H9 (cell line): ENCODE data around the gene GPR84. TPM values are rescaled to one million over a fixed set of nuclear protein-coding genes. Genes with fewer than 3 reads are reported as not detected.

ENCODE experiments used
- DNase-seq: peaks from one replicate; pipeline ENCODE4 v3.0.0-alpha.2; 2017
- H2AFZ ChIP-seq: one replicate; pipeline ENCODE4 v1.6.1; 2013; ENCODE audit warnings: mild to moderate bottlenecking, low read length, control low read depth, moderate library complexity
- H2AK5ac ChIP-seq: 2 replicates; pipeline ENCODE4 v1.6.1; 2013; ENCODE audit warnings: low read length, control low read depth, mixed read lengths; ENCODE audit not compliant: insufficient read length
- H2BK120ac ChIP-seq: one replicate; pipeline ENCODE4 v1.6.1; 2013; ENCODE audit warnings: low read depth, mild to moderate bottlenecking, low read length, control low read depth, inconsistent platforms; ENCODE audit not compliant: poor library complexity, severe bottlenecking
- H2BK12ac ChIP-seq: 2 replicates; pipeline ENCODE4 v1.6.1; 2013; ENCODE audit warnings: low read length, control low read depth, mixed read lengths, low read depth; ENCODE audit not compliant: insufficient read length
- H2BK15ac ChIP-seq: 2 replicates; pipeline ENCODE4 v1.6.1; 2013; ENCODE audit warnings: low read depth, low read length, control low read depth
- H2BK20ac ChIP-seq: one replicate; pipeline ENCODE4 v1.6.1; 2013; ENCODE audit warnings: low read depth, mild to moderate bottlenecking, low read length, control low read depth, inconsistent platforms; ENCODE audit not compliant: poor library complexity, severe bottlenecking
- H2BK5ac ChIP-seq: 2 replicates; pipeline ENCODE4 v1.6.1; 2013; ENCODE audit warnings: low read length, control low read depth, mixed read lengths; ENCODE audit not compliant: insufficient read length
- H3K14ac ChIP-seq: 2 replicates; pipeline ENCODE4 v1.6.1; 2013; ENCODE audit warnings: low read length, control low read depth; ENCODE audit not compliant: insufficient read depth
- H3K18ac ChIP-seq: 2 replicates; pipeline ENCODE4 v1.6.1; 2013; ENCODE audit warnings: low read depth, mild to moderate bottlenecking, mixed read lengths, low read length, control low read depth; ENCODE audit not compliant: insufficient read length
- H3K23ac ChIP-seq: 2 replicates; pipeline ENCODE4 v1.6.1; 2013; ENCODE audit warnings: low read length, control low read depth, mixed read lengths, low read depth; ENCODE audit not compliant: insufficient read length
- H3K23me2 ChIP-seq: 2 replicates; pipeline ENCODE4 v1.6.1; 2013; ENCODE audit warnings: low read depth, mild to moderate bottlenecking, mixed read lengths, low read length, control low read depth; ENCODE audit not compliant: insufficient read length, poor library complexity, severe bottlenecking
- H3K27ac ChIP-seq: 2 replicates; pipeline ENCODE4 v1.5.1; 2013; ENCODE audit warnings: low read length, control low read depth, mixed read lengths, low read depth; ENCODE audit not compliant: insufficient read length
- H3K27me3 ChIP-seq: 2 replicates; pipeline ENCODE4 v1.6.1; 2013; ENCODE audit warnings: low read length, control low read depth, inconsistent platforms; ENCODE audit not compliant: insufficient read depth
- H3K4ac ChIP-seq: 2 replicates; pipeline ENCODE4 v1.6.1; 2013; ENCODE audit warnings: low read depth, mild to moderate bottlenecking, control low read depth, inconsistent platforms, low read length, moderate library complexity
- H3K4me1 ChIP-seq: 2 replicates; pipeline ENCODE4 v1.6.1; 2013; ENCODE audit warnings: low read length, control low read depth, inconsistent platforms; ENCODE audit not compliant: insufficient read depth
- H3K4me2 ChIP-seq: 2 replicates; pipeline ENCODE4 v1.6.1; 2013; ENCODE audit warnings: low read length, control low read depth, mixed read lengths; ENCODE audit not compliant: insufficient read length, insufficient read depth
- H3K56ac ChIP-seq: 2 replicates; pipeline ENCODE4 v1.6.1; 2013; ENCODE audit warnings: low read depth, mild to moderate bottlenecking, mixed read lengths, low read length, control low read depth; ENCODE audit not compliant: insufficient read length
- H3K79me1 ChIP-seq: 2 replicates; pipeline ENCODE4 v1.6.1; 2013; ENCODE audit warnings: low read depth, mild to moderate bottlenecking, moderate library complexity, low read length, control low read depth, inconsistent platforms; ENCODE audit not compliant: insufficient read depth, poor library complexity, severe bottlenecking
- H3K79me2 ChIP-seq: 2 replicates; pipeline ENCODE4 v1.6.1; 2013; ENCODE audit warnings: low read length, control low read depth, inconsistent platforms; ENCODE audit not compliant: insufficient read depth
- H3K9ac ChIP-seq: 2 replicates; pipeline ENCODE4 v1.6.1; 2013; ENCODE audit warnings: low read length, control low read depth, mixed read lengths; ENCODE audit not compliant: insufficient read length; ENCODE audit errors: extremely low read depth
- H3K9me3 ChIP-seq: one replicate; pipeline ENCODE4 v1.6.1; 2013; ENCODE audit warnings: low read depth, low read length, inconsistent platforms; ENCODE audit not compliant: control insufficient read depth
- H3T11ph ChIP-seq: one replicate; pipeline ENCODE4 v1.6.1; 2013; ENCODE audit warnings: mild to moderate bottlenecking, low read length, control low read depth, inconsistent platforms
- H4K20me1 ChIP-seq: one replicate; pipeline ENCODE4 v1.6.1; 2013; ENCODE audit not compliant: control insufficient read depth, insufficient read length, insufficient read depth
- H4K5ac ChIP-seq: 2 replicates; pipeline ENCODE4 v1.6.1; 2013; ENCODE audit warnings: low read depth, mild to moderate bottlenecking, mixed read lengths, low read length, control low read depth; ENCODE audit not compliant: insufficient read length
- H4K8ac ChIP-seq: replicated peaks from 2 replicates; pipeline ENCODE4 v1.6.1; 2013; ENCODE audit warnings: low read length, control low read depth, mixed read lengths, low read depth; ENCODE audit not compliant: insufficient read length
- H4K91ac ChIP-seq: 2 replicates; pipeline ENCODE4 v1.6.1; 2013; ENCODE audit warnings: low read depth, mild to moderate bottlenecking, moderate library complexity, mixed read lengths, low read length, control low read depth; ENCODE audit not compliant: insufficient read length
- H3K27ac Mint-ChIP-seq, 3 experiments: 2 replicates in 2 of 3; 3 replicates in 1 of 3; pipeline ENCODE4 v1.8.0; 2020 to 2021; ENCODE audit warnings: mixed read lengths in 3 of 3, mild to moderate bottlenecking in 1 of 3, moderate library complexity in 1 of 3
- H3K27me3 Mint-ChIP-seq: 2 replicates; pipeline ENCODE4 v1.8.0; 2021; ENCODE audit warnings: low read depth, mild to moderate bottlenecking, moderate library complexity, mixed read lengths
- H3K36me3 Mint-ChIP-seq, 3 experiments: 2 replicates in 2 of 3; 3 replicates in 1 of 3; pipeline ENCODE4 v1.8.0; 2020 to 2021; ENCODE audit warnings: low read depth in 3 of 3, mixed read lengths in 3 of 3; ENCODE audit not compliant: insufficient read depth in 1 of 3
- H3K4me1 Mint-ChIP-seq, 2 experiments: 2 replicates each; pipeline ENCODE4 v1.8.0; 2020; ENCODE audit warnings: mixed read lengths in 2 of 2
- H3K4me3 Mint-ChIP-seq, 2 experiments: 2 replicates in 1 of 2; 3 replicates in 1 of 2; pipeline ENCODE4 v1.8.0; 2020 to 2021; ENCODE audit warnings: mild to moderate bottlenecking in 2 of 2, mixed read lengths in 2 of 2, moderate library complexity in 1 of 2
- H3K9me3 Mint-ChIP-seq, 2 experiments: 2 replicates in 1 of 2; 3 replicates in 1 of 2; pipeline ENCODE4 v1.8.0; 2020; ENCODE audit warnings: mild to moderate bottlenecking in 2 of 2, mixed read lengths in 2 of 2, moderate library complexity in 1 of 2
- WGBS: extraction: QIAGEN DNeasy Blood & Tissue Kit; methylation state at CpG from one replicate; pipeline ENCODE4 v1.1.7; 2013; ENCODE audit warnings: missing lambda C conversion rate, low lambda C conversion rate, mixed read lengths; ENCODE audit not compliant: insufficient read length; ENCODE audit errors: extremely low coverage; 5-methylcytosine and 5-hydroxymethylcytosine counted together
- total RNA-seq: library from RNA; stranded (reverse); gene quantifications from 2 replicates; pipeline ENCODE4 v1.2.1, GENCODE V29; 2021
- TF ChIP-seq, protein P1 (sequence below): fragments of 200-600 bp; sonication (generic); conservative IDR thresholded peaks from 3 replicates; pipeline ENCODE4 v1.8.0; 2021; ENCODE audit warnings: antibody characterized with exemption, mild to moderate bottlenecking

The GPR84 gene
- total RNA-seq, 1 experiment from 2014 or later: not detected

- no peak overlapping the region for H3K18ac ChIP-seq
- H4K5ac ChIP-seq: no peak overlapping the region
- no peak overlapping the region for H3K4ac ChIP-seq
- no peak overlapping the region for H3K27ac Mint-ChIP-seq
- no peak overlapping the region for H2BK15ac ChIP-seq
- no peak overlapping the region for H3K23ac ChIP-seq
- no peak overlapping the region for H2BK5ac ChIP-seq
- no peaks in the 10 kb centered on the region for H3K9me3 Mint-ChIP-seq
- no peak overlapping the region for H3K4me2 ChIP-seq
- peaks cover 31% of the 10 kb centered on the region for H3K4me1 ChIP-seq
- no peak for DNase-seq
- H2BK120ac ChIP-seq: no peak overlapping the region
- no peaks in the 10 kb centered on the region for H4K20me1 ChIP-seq
- H3K36me3 Mint-ChIP-seq: peaks cover 2 to 6% (median 2%) of the 10 kb centered on the region in 3 experiments; a peak in 5 of 7 replicates
- no peak overlapping the region for H2AFZ ChIP-seq
- H3K79me2 ChIP-seq: no peaks in the 10 kb centered on the region; the same call in 1 of the 2 replicates
- TF ChIP-seq, protein P1, sequence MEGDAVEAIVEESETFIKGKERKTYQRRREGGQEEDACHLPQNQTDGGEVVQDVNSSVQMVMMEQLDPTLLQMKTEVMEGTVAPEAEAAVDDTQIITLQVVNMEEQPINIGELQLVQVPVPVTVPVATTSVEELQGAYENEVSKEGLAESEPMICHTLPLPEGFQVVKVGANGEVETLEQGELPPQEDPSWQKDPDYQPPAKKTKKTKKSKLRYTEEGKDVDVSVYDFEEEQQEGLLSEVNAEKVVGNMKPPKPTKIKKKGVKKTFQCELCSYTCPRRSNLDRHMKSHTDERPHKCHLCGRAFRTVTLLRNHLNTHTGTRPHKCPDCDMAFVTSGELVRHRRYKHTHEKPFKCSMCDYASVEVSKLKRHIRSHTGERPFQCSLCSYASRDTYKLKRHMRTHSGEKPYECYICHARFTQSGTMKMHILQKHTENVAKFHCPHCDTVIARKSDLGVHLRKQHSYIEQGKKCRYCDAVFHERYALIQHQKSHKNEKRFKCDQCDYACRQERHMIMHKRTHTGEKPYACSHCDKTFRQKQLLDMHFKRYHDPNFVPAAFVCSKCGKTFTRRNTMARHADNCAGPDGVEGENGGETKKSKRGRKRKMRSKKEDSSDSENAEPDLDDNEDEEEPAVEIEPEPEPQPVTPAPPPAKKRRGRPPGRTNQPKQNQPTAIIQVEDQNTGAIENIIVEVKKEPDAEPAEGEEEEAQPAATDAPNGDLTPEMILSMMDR: no peak
- no peak overlapping the region for H3K27ac ChIP-seq
- H2BK20ac ChIP-seq: no peak overlapping the region
- H3K79me1 ChIP-seq: no peaks in the 10 kb centered on the region
- peaks cover 26% of the 10 kb centered on the region for H3K23me2 ChIP-seq
- H4K91ac ChIP-seq: no peak overlapping the region
- no peak overlapping the region for H3K9ac ChIP-seq
- H3K9me3 ChIP-seq: no peaks in the 10 kb centered on the region
- H4K8ac ChIP-seq: no peak overlapping the region
- no peak overlapping the region for H2AK5ac ChIP-seq
- H2BK12ac ChIP-seq: no peak overlapping the region
- WGBS: no CpG with 5 or more reads among the region's 4 CpGs
- H3K4me3 Mint-ChIP-seq: no peak overlapping the region; a peak in 1 of 5 replicates
- H3K56ac ChIP-seq: no peak overlapping the region
- no peaks in the 10 kb centered on the region for H3K27me3 ChIP-seq
- no peak overlapping the region for H3K14ac ChIP-seq
- H3K4me1 Mint-ChIP-seq: peaks cover 75 to 81% of the 10 kb centered on the region in 2 experiments
- peaks cover 17% of the 10 kb centered on the region for H3K27me3 Mint-ChIP-seq
- no peak overlapping the region for H3T11ph ChIP-seq
Measured at GRCh38 chr12:54388237-54389133, 24.2 kb upstream of the GPR84 start.
